ENCODE data around the gene ENAH. TPM values are rescaled to one million over a fixed set of nuclear protein-coding genes. Genes with fewer than 3 reads are reported as not detected.

Gene ENAH
- total RNA-seq, 4 donors from 2014 or later, result 198 to 229 (median 201) TPM

- 71% methylated on average over 15 of the region's 15 CpGs for WGBS
- H3K36me3 ChIP-seq, result no peaks in the 10 kb centered on the region
- intact Hi-C loops (cut with DNase I), result loop anchor here (5.0 to 10.0 kb wide), 2 partner anchors 117 to 170 kb away; no protein-coding TSS in a partner anchor
- DNase-seq (ENCODE audit: extremely low spot score), result no peak
- peak overlapping the region in 2 of 4 donors; percentile 8 to 96 for H3K4me3 ChIP-seq
- H3K27ac ChIP-seq (replicated peaks in 1 of 4), result peak overlapping the region; percentile 96 to 100 (median 98)
- H3K27me3 ChIP-seq, result peaks cover 0 to 8% (median 0%) of the 10 kb centered on the region in 4 donors
- no peak for TF ChIP-seq POLR2AphosphoS5 (IDR thresholded peaks at IDR 0.05)
- TF ChIP-seq CTCF (IDR thresholded peaks at IDR 0.05), result no peak
- TF ChIP-seq POLR2A (IDR thresholded peaks at IDR 0.05; ENCODE audit: low read depth), result no peak
- TF ChIP-seq EP300 (IDR thresholded peaks at IDR 0.05), result no peak
- no peaks in the 10 kb centered on the region for H3K9me3 ChIP-seq
- peaks cover 18 to 51% (median 47%) of the 10 kb centered on the region in 4 donors for H3K4me1 ChIP-seq
These were observed 2.0 kb upstream of the ENAH start for GRCh38 chr1:225654688-225655508.

- H3K4me1 ChIP-seq, result peaks cover 21 to 56% (median 50%) of the 10 kb centered on the region in 4 donors
- TF ChIP-seq CTCF (IDR thresholded peaks at IDR 0.05) (no peak), EP300 (IDR thresholded peaks at IDR 0.05) (no peak), POLR2A (IDR thresholded peaks at IDR 0.05; ENCODE audit: low read depth) (no peak), POLR2AphosphoS5 (IDR thresholded peaks at IDR 0.05) (no peak)
- H3K9me3 ChIP-seq, result no peaks in the 10 kb centered on the region
- no peaks in the 10 kb centered on the region for H3K36me3 ChIP-seq
- peak overlapping the region; percentile 93 to 98 (median 96) for H3K4me3 ChIP-seq
- H3K27me3 ChIP-seq, result peaks cover 0 to 8% (median 0%) of the 10 kb centered on the region in 4 donors
- 63% methylated on average over 4 of the region's 4 CpGs for WGBS
- H3K27ac ChIP-seq (replicated peaks in 1 of 4), result peak overlapping the region; percentile 96 to 100 (median 98)
- intact Hi-C loops (cut with DNase I), result loop anchor here (5.0 to 10.0 kb wide), 2 partner anchors 118 to 169 kb away; no protein-coding TSS in a partner anchor
- no peak for DNase-seq (ENCODE audit: extremely low spot score)
These were observed 1.3 kb upstream of the ENAH start for GRCh38 chr1:225654277-225654597.

GRCh38 chr1:225653463-225654276, 747 bp upstream of the ENAH start:
- no peaks in the 10 kb centered on the region for H3K36me3 ChIP-seq
- WGBS, result 2% methylated on average over 28 of the region's 70 CpGs
- intact Hi-C loops (cut with DNase I), result loop anchor here (5.0 to 10.0 kb wide), 2 partner anchors 119 to 169 kb away; no protein-coding TSS in a partner anchor
- H3K4me1 ChIP-seq, result peaks cover 21 to 59% (median 54%) of the 10 kb centered on the region in 4 donors
- DNase-seq (ENCODE audit: extremely low spot score), result peak; percentile 94
- peak; percentile 8 for TF ChIP-seq POLR2A (IDR thresholded peaks at IDR 0.05; ENCODE audit: low read depth)
- TF ChIP-seq POLR2AphosphoS5 (IDR thresholded peaks at IDR 0.05), result peak; percentile 85 to 89
- TF ChIP-seq CTCF (IDR thresholded peaks at IDR 0.05), result no peak
- no peak for TF ChIP-seq EP300 (IDR thresholded peaks at IDR 0.05)
- peaks cover 0 to 8% (median 0%) of the 10 kb centered on the region in 4 donors for H3K27me3 ChIP-seq
- H3K9me3 ChIP-seq, result no peaks in the 10 kb centered on the region
- peak overlapping the region; percentile 93 to 98 (median 96) for H3K4me3 ChIP-seq
- H3K27ac ChIP-seq (replicated peaks in 1 of 4), result peak overlapping the region; percentile 96 to 100 (median 98)

GRCh38 chr1:225651872-225652728, 823 bp downstream of the ENAH start:
- Histone ChIP-seq H3K27me3 (peaks cover 0 to 8% (median 0%) of the 10 kb centered on the region in 4 donors), H3K4me1 (peaks cover 33 to 58% (median 51%) of the 10 kb centered on the region in 4 donors), H3K9me3 (no peaks in the 10 kb centered on the region), H3K4me3 (peak overlapping the region; percentile 93 to 98 (median 96)), H3K36me3 (no peaks in the 10 kb centered on the region), H3K27ac (replicated peaks in 1 of 4) (peak overlapping the region; percentile 96 to 100 (median 98))
- intact Hi-C loops (cut with DNase I), result loop anchor here (5.0 to 10.0 kb wide), 2 partner anchors 120 to 167 kb away; no protein-coding TSS in a partner anchor
- 3% methylated on average over 29 of the region's 45 CpGs for WGBS
- DNase-seq (ENCODE audit: extremely low spot score), result no peak
- TF ChIP-seq EP300 (IDR thresholded peaks at IDR 0.05), result no peak
- TF ChIP-seq CTCF (IDR thresholded peaks at IDR 0.05), result no peak
- no peak for TF ChIP-seq POLR2A (IDR thresholded peaks at IDR 0.05; ENCODE audit: low read depth)
- TF ChIP-seq POLR2AphosphoS5 (IDR thresholded peaks at IDR 0.05), result no peak
